Right lobe of liver (tissue), 4 donors: ENCODE data around the gene APOA1.
"Not testable (repeated sequence)": the region's sequence is repeated elsewhere in the genome, so short reads cannot be mapped to it uniquely, and the experiment has no call there.

ENCODE experiments used
- CTCF ChIP-seq, 4 donors: fragments of 200-600 bp in 3 of 4; fragments of 450-650 bp in 1 of 4; IDR thresholded peaks; one replicate each; pipeline versions ENCODE4 v1.5.1 to v1.8.0; 2016 to 2022; ENCODE audit warnings: antibody characterized with exemption in 4 of 4, mild to moderate bottlenecking in 2 of 4
- POLR2A ChIP-seq: fragments of 450-650 bp; IDR thresholded peaks from one replicate; pipeline ENCODE4 v1.6.1; 2017; ENCODE audit warnings: antibody characterized with exemption, mild to moderate bottlenecking
- donor health status: DM: no; HTN: no; CAD: no.
- donor health status: DM: no; HTN: no; CAD: no.
- donor health status: DM: no; HTN: yes; CAD: no.

- not testable (repeated sequence) for TF ChIP-seq CTCF (IDR thresholded peaks at IDR 0.05); POLR2A
These were observed 2.8 kb downstream of the APOA1 start for GRCh38 chr11:116834535-116835041.
